D721Med (cell line): ENCODE measurements around the gene VMAC.

Experiments
- DNase-seq: peaks from one replicate; pipeline ENCODE4 v3.0.0; 2011; ENCODE audit warnings: low spot score; ENCODE audit not compliant: insufficient read length
- FAIRE-seq: peaks from 2 replicates; lab custom pipeline; 2011; peaks lifted over from hg19 to GRCh38; lab: Jason Lieb, UNC
- TF ChIP-seq, protein P1 (sequence below): IDR thresholded peaks from 2 replicates; pipeline ENCODE4 v1.5.1; 2012; ENCODE audit warnings: mild to moderate bottlenecking, control low read depth; ENCODE audit not compliant: insufficient read depth; ENCODE audit errors: missing control alignments

The VMAC gene

GRCh38 chr19:5891572-5891937, 13.1 kb upstream of the VMAC start:
- DNase-seq (no peak), FAIRE-seq (no peak)
- TF ChIP-seq, protein P1, sequence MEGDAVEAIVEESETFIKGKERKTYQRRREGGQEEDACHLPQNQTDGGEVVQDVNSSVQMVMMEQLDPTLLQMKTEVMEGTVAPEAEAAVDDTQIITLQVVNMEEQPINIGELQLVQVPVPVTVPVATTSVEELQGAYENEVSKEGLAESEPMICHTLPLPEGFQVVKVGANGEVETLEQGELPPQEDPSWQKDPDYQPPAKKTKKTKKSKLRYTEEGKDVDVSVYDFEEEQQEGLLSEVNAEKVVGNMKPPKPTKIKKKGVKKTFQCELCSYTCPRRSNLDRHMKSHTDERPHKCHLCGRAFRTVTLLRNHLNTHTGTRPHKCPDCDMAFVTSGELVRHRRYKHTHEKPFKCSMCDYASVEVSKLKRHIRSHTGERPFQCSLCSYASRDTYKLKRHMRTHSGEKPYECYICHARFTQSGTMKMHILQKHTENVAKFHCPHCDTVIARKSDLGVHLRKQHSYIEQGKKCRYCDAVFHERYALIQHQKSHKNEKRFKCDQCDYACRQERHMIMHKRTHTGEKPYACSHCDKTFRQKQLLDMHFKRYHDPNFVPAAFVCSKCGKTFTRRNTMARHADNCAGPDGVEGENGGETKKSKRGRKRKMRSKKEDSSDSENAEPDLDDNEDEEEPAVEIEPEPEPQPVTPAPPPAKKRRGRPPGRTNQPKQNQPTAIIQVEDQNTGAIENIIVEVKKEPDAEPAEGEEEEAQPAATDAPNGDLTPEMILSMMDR, result no peak

- TF ChIP-seq, protein P1, result peak; percentile 54
- DNase-seq, result no peak
- FAIRE-seq, result no peak
These were observed 12.5 kb upstream of the VMAC start for GRCh38 chr19:5891938-5892771.

DNA sequence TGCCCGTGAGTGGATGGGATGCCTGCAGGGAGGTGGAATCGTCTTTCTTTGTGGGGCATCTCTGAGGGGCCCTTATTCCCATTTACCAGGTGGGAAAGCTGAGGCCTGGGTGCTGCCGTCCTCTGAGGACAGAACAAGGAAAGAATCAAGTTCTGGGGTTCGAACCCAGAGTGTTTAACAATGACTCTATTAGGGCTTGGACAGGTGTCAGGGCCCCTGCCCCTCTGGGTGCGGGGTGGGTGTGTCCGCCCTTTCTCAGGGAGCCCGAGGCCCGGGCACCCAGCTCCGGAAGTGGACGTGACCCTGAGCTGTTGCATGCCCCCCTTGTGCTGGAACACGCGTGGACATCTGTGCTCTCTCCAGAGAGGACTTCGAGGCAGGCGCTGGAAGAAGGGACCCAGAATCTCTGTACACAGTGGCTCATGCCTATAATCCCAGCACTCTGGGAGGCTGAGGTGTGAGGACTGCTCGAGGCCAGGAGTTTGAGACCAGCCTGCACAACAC, 11.8 kb upstream of the VMAC start:
- TF ChIP-seq, protein P1, result no peak
- no peak for DNase-seq
- no peak for FAIRE-seq

- DNase-seq, result no peak
- TF ChIP-seq, protein P1, result no peak
- no peak for FAIRE-seq
These were observed 11.3 kb upstream of the VMAC start for GRCh38 chr19:5893296-5893903.

GRCh38 chr19:5893907-5894703, 10.6 kb upstream of the VMAC start:
- no peak for DNase-seq
- FAIRE-seq, result no peak

DNA sequence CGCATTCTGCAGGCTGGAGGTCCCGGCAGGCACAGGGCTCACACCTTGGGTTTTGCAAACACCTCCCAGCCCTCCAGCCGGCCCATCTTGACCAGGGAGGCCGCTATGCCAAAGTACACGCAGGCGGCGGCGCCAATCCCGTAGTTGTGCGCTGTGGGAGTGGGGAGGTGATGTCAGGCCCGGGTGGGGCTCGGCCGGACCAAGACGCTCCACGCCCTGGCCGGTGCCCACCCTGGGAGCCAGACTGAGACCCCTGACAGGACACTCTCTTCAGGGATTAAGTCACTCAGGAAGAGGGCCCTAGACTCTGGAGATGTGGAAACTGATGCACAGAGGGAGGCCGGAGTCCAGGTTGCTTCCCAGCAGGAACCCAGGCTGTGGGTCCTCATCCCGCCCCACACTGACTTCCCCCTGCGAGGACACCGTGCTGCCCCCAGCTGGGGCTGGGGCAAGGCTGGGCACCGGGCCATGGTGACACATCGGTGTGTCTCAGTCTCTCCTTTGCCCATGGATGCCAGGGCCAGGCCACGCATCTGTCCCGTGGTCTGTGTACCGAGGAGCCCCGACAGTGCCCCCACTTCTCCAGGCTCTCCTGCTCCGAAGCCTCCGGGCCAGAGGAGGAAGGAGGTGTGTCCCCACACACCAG, 9.8 kb upstream of the VMAC start:
- FAIRE-seq, result no peak
- TF ChIP-seq, protein P1, result no peak
- no peak for DNase-seq

More at GRCh38 chr19:5893907-5894703, 10.6 kb upstream of the VMAC start:
- TF ChIP-seq, protein P1, result no peak
